Activated naive CD4-positive, alpha-beta T cell treated with anti-CD3 and anti-CD28 coated beads for 36 hours (primary cell): Measurements from ENCODE around the gene CHAD. TPM values are rescaled to one million over a fixed set of nuclear protein-coding genes. Genes with fewer than 3 reads are reported as not detected.

Experiments
- CTCF ChIA-PET: fragments of 350-600 bp; sonication (Branson Sonifier 250); formaldehyde crosslinking; loops from one replicate; lab custom pipeline; 2021; ENCODE audit warnings: antibody characterized with exemption; lab: Charles Lee
- DNase-seq: peaks from one replicate; pipeline ENCODE4 v3.0.0-alpha.2; 2020
- H3K27ac Mint-ChIP-seq: one replicate; pipeline ENCODE4 v1.8.0; 2021; ENCODE audit warnings: mild to moderate bottlenecking, mixed read lengths
- H3K27me3 Mint-ChIP-seq: one replicate; pipeline ENCODE4 v1.8.0; 2021; ENCODE audit warnings: low read depth, mixed read lengths
- H3K36me3 Mint-ChIP-seq: one replicate; pipeline ENCODE4 v1.8.0; 2021; ENCODE audit warnings: low read depth, mixed read lengths
- H3K4me1 Mint-ChIP-seq: one replicate; pipeline ENCODE4 v1.8.0; 2021; ENCODE audit warnings: low read depth, mixed read lengths
- H3K4me3 Mint-ChIP-seq: one replicate; pipeline ENCODE4 v1.8.0; 2021; ENCODE audit warnings: mild to moderate bottlenecking, moderate library complexity, mixed read lengths
- H3K9me3 Mint-ChIP-seq: one replicate; pipeline ENCODE4 v1.8.0; 2021; ENCODE audit warnings: mixed read lengths
- intact Hi-C: fragments of 100-400 bp; cut with micrococcal nuclease; formaldehyde crosslinking; loops from one replicate; pipeline ENCODE4 v1.15.1; 2023
- total RNA-seq, 2 experiments: library from RNA; stranded (reverse); gene quantifications; one replicate each; pipeline ENCODE4 v1.2.3, GENCODE V29; 2021

The CHAD gene
- total RNA-seq, 2 experiments from 2014 or later: not detected

- CTCF ChIA-PET: interaction anchor here (1.3 to 1.6 kb wide), 2 partner anchors 26 to 79 kb away, joined by 3 to 8 read pairs; partner anchors contain the start of gene ACSF2
- Mint-ChIP-seq H3K36me3 (no peaks in the 10 kb centered on the region), H3K9me3 (no peaks in the 10 kb centered on the region), H3K4me3 (no peak overlapping the region), H3K27me3 (no peaks in the 10 kb centered on the region), H3K27ac (no peak overlapping the region), H3K4me1 (peaks cover 34% of the 10 kb centered on the region)
- no peak for DNase-seq
- intact Hi-C loops: no loop called here
Observed at GRCh38 chr17:50505591-50506130, 37.0 kb upstream of the CHAD start.

GRCh38 chr17:50502301-50502990 lies 33.8 kb upstream of the CHAD start:
- intact Hi-C loops: no loop called here
- CTCF ChIA-PET: interaction anchor here (0.8 to 2.8 kb wide), 8 partner anchors 9 to 302 kb away, joined by 3 to 14 read pairs (median 6); partner anchors contain the start of gene RSAD1

GRCh38 chr17:50501054-50501453 lies 32.4 kb upstream of the CHAD start:
- H3K36me3 Mint-ChIP-seq: no peaks in the 10 kb centered on the region
- CTCF ChIA-PET: interaction anchor here (0.6 to 2.8 kb wide), 14 partner anchors 8 to 334 kb away, joined by 3 to 14 read pairs (median 4); partner anchors contain the start of genes RSAD1 and WFIKKN2
- intact Hi-C loops: loop anchor here (1.0 kb wide), 1 partner anchor 19 kb away; no protein-coding TSS in a partner anchor
- no peak overlapping the region for H3K4me3 Mint-ChIP-seq
- H3K9me3 Mint-ChIP-seq: no peaks in the 10 kb centered on the region
- H3K4me1 Mint-ChIP-seq: peaks cover 14% of the 10 kb centered on the region
- H3K27ac Mint-ChIP-seq: no peak overlapping the region
- DNase-seq: peak; percentile 68
- H3K27me3 Mint-ChIP-seq: no peaks in the 10 kb centered on the region

More at GRCh38 chr17:50502301-50502990, 33.8 kb upstream of the CHAD start:
- no peaks in the 10 kb centered on the region for H3K9me3 Mint-ChIP-seq
- peaks cover 14% of the 10 kb centered on the region for H3K4me1 Mint-ChIP-seq
- no peak for DNase-seq
- no peaks in the 10 kb centered on the region for H3K27me3 Mint-ChIP-seq
- no peak overlapping the region for H3K4me3 Mint-ChIP-seq
- H3K27ac Mint-ChIP-seq: no peak overlapping the region
- no peaks in the 10 kb centered on the region for H3K36me3 Mint-ChIP-seq

GRCh38 chr17:50499721-50500120 lies 31.0 kb upstream of the CHAD start:
- no peaks in the 10 kb centered on the region for H3K27me3 Mint-ChIP-seq
- no peaks in the 10 kb centered on the region for H3K9me3 Mint-ChIP-seq
- CTCF ChIA-PET: interaction anchor here (1.0 kb wide), 1 partner anchor 63 kb away, joined by 3 read pairs; no protein-coding TSS in a partner anchor
- DNase-seq: no peak
- H3K4me3 Mint-ChIP-seq: no peak overlapping the region
- H3K36me3 Mint-ChIP-seq: no peaks in the 10 kb centered on the region
- peaks cover 12% of the 10 kb centered on the region for H3K4me1 Mint-ChIP-seq
- no peak overlapping the region for H3K27ac Mint-ChIP-seq
- intact Hi-C loops: no loop called here

GRCh38 chr17:50499270-50499669 lies 30.6 kb upstream of the CHAD start:
- Mint-ChIP-seq H3K9me3 (no peaks in the 10 kb centered on the region), H3K4me3 (no peak overlapping the region), H3K36me3 (no peaks in the 10 kb centered on the region), H3K27ac (no peak overlapping the region), H3K4me1 (peaks cover 8% of the 10 kb centered on the region), H3K27me3 (no peaks in the 10 kb centered on the region)
- CTCF ChIA-PET: interaction anchor here (1.1 kb wide), 1 partner anchor 12 kb away, joined by 3 read pairs; no protein-coding TSS in a partner anchor
- no peak for DNase-seq
- intact Hi-C loops: no loop called here

GRCh38 chr17:50498021-50498874 lies 29.6 kb upstream of the CHAD start:
- no peak for DNase-seq

GRCh38 chr17:50495918-50496317 lies 27.2 kb upstream of the CHAD start:
- H3K9me3 Mint-ChIP-seq: no peaks in the 10 kb centered on the region
- no peak overlapping the region for H3K4me3 Mint-ChIP-seq
- no peaks in the 10 kb centered on the region for H3K36me3 Mint-ChIP-seq
- intact Hi-C loops: no loop called here
- H3K27me3 Mint-ChIP-seq: no peaks in the 10 kb centered on the region
- no peak for DNase-seq
- H3K4me1 Mint-ChIP-seq: no peaks in the 10 kb centered on the region
- CTCF ChIA-PET: interaction anchor here (0.6 kb wide), 1 partner anchor 78 kb away, joined by 5 read pairs; no protein-coding TSS in a partner anchor
- H3K27ac Mint-ChIP-seq: no peak overlapping the region

More at GRCh38 chr17:50498021-50498874, 29.6 kb upstream of the CHAD start:
- Mint-ChIP-seq H3K4me1 (peaks cover 1% of the 10 kb centered on the region), H3K36me3 (no peaks in the 10 kb centered on the region), H3K27me3 (no peaks in the 10 kb centered on the region), H3K9me3 (no peaks in the 10 kb centered on the region), H3K4me3 (no peak overlapping the region), H3K27ac (no peak overlapping the region)
- CTCF ChIA-PET: interaction anchor here (1.1 kb wide), 2 partner anchors 13 to 19 kb away, joined by 3 to 7 read pairs; no protein-coding TSS in a partner anchor
- intact Hi-C loops: no loop called here

- Mint-ChIP-seq H3K4me3 (no peak overlapping the region), H3K36me3 (no peaks in the 10 kb centered on the region), H3K27ac (no peak overlapping the region), H3K4me1 (no peaks in the 10 kb centered on the region), H3K27me3 (no peaks in the 10 kb centered on the region), H3K9me3 (no peaks in the 10 kb centered on the region)
- intact Hi-C loops: no loop called here
- CTCF ChIA-PET: interaction anchor here (0.6 kb wide), 1 partner anchor 78 kb away, joined by 5 read pairs; no protein-coding TSS in a partner anchor
- no peak for DNase-seq
Observed at GRCh38 chr17:50495217-50495823, 26.6 kb upstream of the CHAD start.

- Mint-ChIP-seq H3K9me3 (no peaks in the 10 kb centered on the region), H3K27me3 (no peaks in the 10 kb centered on the region), H3K27ac (no peak overlapping the region), H3K4me3 (no peak overlapping the region), H3K4me1 (no peaks in the 10 kb centered on the region), H3K36me3 (no peaks in the 10 kb centered on the region)
- intact Hi-C loops: no loop called here
- CTCF ChIA-PET: interaction anchor here (0.6 to 1.4 kb wide), 3 partner anchors 10 to 142 kb away, joined by 3 to 4 read pairs (median 3); partner anchors contain the start of gene RSAD1
- DNase-seq: no peak
Observed at GRCh38 chr17:50493744-50494143, 25.1 kb upstream of the CHAD start.

- Mint-ChIP-seq H3K27ac (no peak overlapping the region), H3K4me3 (no peak overlapping the region), H3K36me3 (peaks cover 2% of the 10 kb centered on the region), H3K4me1 (peaks cover 8% of the 10 kb centered on the region), H3K9me3 (no peaks in the 10 kb centered on the region), H3K27me3 (no peaks in the 10 kb centered on the region)
- no peak for DNase-seq
- CTCF ChIA-PET: interaction anchor here (0.5 to 1.8 kb wide), 2 partner anchors 9 kb away, joined by 3 to 5 read pairs; no protein-coding TSS in a partner anchor
- intact Hi-C loops: no loop called here
Observed at GRCh38 chr17:50492214-50492613, 23.5 kb upstream of the CHAD start.

- peaks cover 8% of the 10 kb centered on the region for H3K4me1 Mint-ChIP-seq
- H3K4me3 Mint-ChIP-seq: no peak overlapping the region
- intact Hi-C loops: no loop called here
- peaks cover 2% of the 10 kb centered on the region for H3K36me3 Mint-ChIP-seq
- DNase-seq: no peak
- no peaks in the 10 kb centered on the region for H3K27me3 Mint-ChIP-seq
- CTCF ChIA-PET: no interaction called here
- H3K9me3 Mint-ChIP-seq: no peaks in the 10 kb centered on the region
- no peak overlapping the region for H3K27ac Mint-ChIP-seq
Observed at GRCh38 chr17:50491505-50491904, 22.8 kb upstream of the CHAD start.
